ENCODE data around the gene SLC11A2. TPM values are rescaled to one million over a fixed set of nuclear protein-coding genes. Genes with fewer than 3 reads are reported as not detected.

SLC11A2 gene
- total and polyA plus RNA-seq, 2 of the 13 experiments (the other 11 are each of a cell fraction or from before 2014, with no cell fraction given), result 71.7 to 77.0 TPM

- TF ChIP-seq NFAT5 (CRISPR knock-in tag; IDR thresholded peaks at IDR 0.05) (no peak), ZBTB38 (CRISPR knock-in tag; IDR thresholded peaks at IDR 0.05) (no peak), ETV5 (CRISPR knock-in tag; IDR thresholded peaks at IDR 0.05; ENCODE audit: borderline replicate concordance) (no peak), ZNF691 (CRISPR knock-in tag; IDR thresholded peaks at IDR 0.05; ENCODE audit: borderline replicate concordance, low read depth) (0 out of 2 replicates have a peak, but pooled peaks have one; percentile 10), POGZ (CRISPR knock-in tag; IDR thresholded peaks at IDR 0.05) (no peak), ZNF850 (CRISPR knock-in tag; conservative IDR thresholded peaks at IDR 0.05) (no peak), GMEB2 (CRISPR knock-in tag; IDR thresholded peaks at IDR 0.05; ENCODE audit: low read depth) (no peak), ZNF615 (CRISPR knock-in tag; IDR thresholded peaks at IDR 0.05; ENCODE audit: borderline replicate concordance) (no peak), TCF7L2 (IDR thresholded peaks at IDR 0.05; ENCODE audit: low read depth, low read length) (no peak), ZFYVE20 (CRISPR knock-in tag; IDR thresholded peaks at IDR 0.05; ENCODE audit: borderline replicate concordance, low read depth) (no peak), ZNF710 (CRISPR knock-in tag; IDR thresholded peaks at IDR 0.05; ENCODE audit: borderline replicate concordance) (0 out of 2 replicates have a peak, but pooled peaks have one; percentile 9), SNAI1 (CRISPR knock-in tag; IDR thresholded peaks at IDR 0.05; ENCODE audit: borderline replicate concordance) (no peak; the same call in 1 of the 2 replicates), NR0B2 (CRISPR knock-in tag; IDR thresholded peaks at IDR 0.05) (no peak), HNRNPUL1 (IDR thresholded peaks at IDR 0.05; ENCODE audit: low read depth, low read length) (no peak), ZNF547 (CRISPR knock-in tag; IDR thresholded peaks at IDR 0.05) (no peak), ZNF777 (CRISPR knock-in tag; IDR thresholded peaks at IDR 0.05) (no peak), POLR2G (IDR thresholded peaks at IDR 0.05; ENCODE audit: low read depth, low read length) (no peak), ZBTB20 (CRISPR knock-in tag; IDR thresholded peaks at IDR 0.05; ENCODE audit: borderline replicate concordance, low read depth) (no peak), JARID2 (CRISPR knock-in tag; IDR thresholded peaks at IDR 0.05; ENCODE audit: insufficient replicate concordance) (no peak)
Measured at GRCh38 chr12:51048661-51049251, 22.6 kb upstream of the SLC11A2 start (continued).

All from HepG2 (cell line).